Measurements from ENCODE around the gene SPSB1.
A peak's percentile ranks its signal among the peaks of the same experiment; 100 is the strongest.

The SPSB1 gene

DNA sequence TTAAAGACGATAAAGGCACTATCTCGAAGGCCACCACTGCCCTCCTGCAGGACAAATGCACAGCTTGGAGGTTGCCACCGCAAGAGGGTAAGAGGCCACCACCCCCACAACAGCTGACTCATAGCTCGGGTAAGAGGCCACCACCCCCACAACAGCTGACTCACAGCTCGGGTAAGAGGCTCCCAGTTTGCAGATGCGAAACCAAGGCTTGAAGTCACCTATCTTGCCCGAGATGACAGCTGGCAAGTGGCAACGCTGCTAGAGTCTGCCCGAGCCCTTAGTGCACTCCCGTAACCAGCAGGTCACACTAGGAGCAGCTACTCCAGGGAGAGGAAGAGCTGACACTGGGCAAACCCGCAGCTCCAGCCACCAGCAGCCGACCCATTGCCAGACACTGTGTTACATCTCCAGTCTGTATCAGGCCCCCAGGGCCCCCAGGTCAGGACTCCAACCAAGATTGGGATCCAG lies 17.1 kb upstream of the SPSB1 start:
- POLR2A ChIA-PET (ENCODE audit: low non-redundant PET): no interaction called here
- H3K27ac ChIP-seq: peak overlapping the region; percentile 61
- no peak for TF ChIP-seq CTCF (conservative IDR thresholded peaks at IDR 0.05; ENCODE audit: low read depth)
- CTCF ChIA-PET: interaction anchor here (0.6 to 0.8 kb wide), 5 partner anchors 152 to 620 kb away, joined by 3 to 7 read pairs (median 3); no protein-coding TSS in a partner anchor
- DNase-seq (ENCODE audit: low spot score): peak; percentile 89

DNA sequence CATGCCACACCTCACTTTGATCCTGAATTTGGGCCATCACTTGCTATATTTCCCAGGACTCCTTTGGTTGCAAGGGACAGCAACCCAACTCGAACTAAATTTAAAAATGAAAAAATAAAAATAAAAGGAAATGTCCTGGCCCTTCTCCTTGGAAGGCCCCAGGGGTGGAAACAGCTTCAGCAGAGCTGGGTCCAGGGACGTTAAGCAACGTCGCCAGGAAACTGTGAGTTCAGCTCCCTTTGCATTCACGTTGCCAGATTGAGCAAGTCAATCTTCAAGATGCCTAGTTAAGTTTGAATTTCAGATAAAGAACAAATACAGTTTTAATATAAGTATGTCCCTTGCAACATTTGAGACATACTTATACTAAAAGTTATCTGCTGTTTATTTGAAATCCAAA lies 14.6 kb upstream of the SPSB1 start:
- DNase-seq (ENCODE audit: low spot score): no peak
- CTCF ChIA-PET: interaction anchor here (2.0 kb wide), 1 partner anchor 11 kb away, joined by 6 read pairs; no protein-coding TSS in a partner anchor
- POLR2A ChIA-PET (ENCODE audit: low non-redundant PET): no interaction called here
- TF ChIP-seq CTCF (conservative IDR thresholded peaks at IDR 0.05; ENCODE audit: low read depth): no peak
- H3K27ac ChIP-seq: no peak overlapping the region

DNA sequence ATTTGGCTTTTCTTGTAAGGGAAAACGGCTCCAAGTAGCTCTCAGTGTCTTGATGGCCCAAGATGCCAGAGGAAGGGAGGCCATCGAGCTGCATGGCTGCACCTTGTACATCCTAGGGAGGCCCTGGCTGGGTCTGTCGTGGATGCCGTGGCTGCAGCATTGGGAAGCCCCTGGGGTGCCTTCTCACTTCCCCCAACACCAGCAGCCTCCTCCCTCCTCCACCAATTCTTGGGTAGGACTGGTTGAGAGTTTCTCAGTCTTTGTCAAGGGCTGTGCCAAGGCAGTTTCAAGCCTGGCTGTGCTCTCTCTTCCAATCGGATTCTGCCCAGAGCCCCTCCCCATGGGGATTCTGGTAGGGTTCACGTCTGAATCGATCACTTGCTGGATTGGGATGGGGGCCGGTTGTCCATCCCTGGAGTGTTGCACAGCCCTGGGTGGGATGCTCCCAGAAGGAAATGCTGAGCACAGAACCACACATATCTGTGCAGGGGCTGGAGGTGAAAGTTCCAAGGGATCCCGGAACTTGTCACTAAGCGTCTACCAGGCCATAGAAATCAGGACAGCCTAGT lies 14.0 kb upstream of the SPSB1 start:
- H3K27ac ChIP-seq: no peak overlapping the region
- CTCF ChIA-PET: interaction anchor here (0.6 kb wide), 1 partner anchor 1091 kb away, joined by 3 read pairs; no protein-coding TSS in a partner anchor
- no peak for DNase-seq (ENCODE audit: low spot score)
- POLR2A ChIA-PET (ENCODE audit: low non-redundant PET): no interaction called here
- TF ChIP-seq CTCF (conservative IDR thresholded peaks at IDR 0.05; ENCODE audit: low read depth): no peak

GRCh38 chr1:9279172-9279840 lies 13.4 kb upstream of the SPSB1 start:
- ChIA-PET POLR2A (ENCODE audit: low non-redundant PET) (no interaction called here), CTCF (no interaction called here)
- no peak for DNase-seq (ENCODE audit: low spot score)
- no peak for TF ChIP-seq CTCF (conservative IDR thresholded peaks at IDR 0.05; ENCODE audit: low read depth)
- peak overlapping the region; percentile 69 for H3K27ac ChIP-seq

- CTCF ChIA-PET: interaction anchor here (0.6 to 1.1 kb wide), 2 partner anchors 10 to 188 kb away, joined by 3 read pairs; no protein-coding TSS in a partner anchor
- TF ChIP-seq CTCF (conservative IDR thresholded peaks at IDR 0.05; ENCODE audit: low read depth): no peak
- DNase-seq (ENCODE audit: low spot score): peak; percentile 96
- POLR2A ChIA-PET (ENCODE audit: low non-redundant PET): no interaction called here
- peak overlapping the region; percentile 69 for H3K27ac ChIP-seq
Measured at GRCh38 chr1:9280015-9280860, 12.5 kb upstream of the SPSB1 start.
